HCEC 1CT (cell line): ENCODE results near the gene WNT10A.
"Not testable (repeated sequence)": the region's sequence is repeated elsewhere in the genome, so short reads cannot be mapped to it uniquely, and the experiment has no call there.

Experiments
- DNase-seq: peaks from one replicate; pipeline ENCODE4 v3.0.0-alpha.2; 2017

WNT10A gene

GRCh38 chr2:218880102-218880858 lies at the start of gene WNT10A:
TSS of gene WNT10A (plus strand) at chr2:218880852. CDS start at chr2:218880996, 144 bp downstream.
- no peak for DNase-seq

DNA sequence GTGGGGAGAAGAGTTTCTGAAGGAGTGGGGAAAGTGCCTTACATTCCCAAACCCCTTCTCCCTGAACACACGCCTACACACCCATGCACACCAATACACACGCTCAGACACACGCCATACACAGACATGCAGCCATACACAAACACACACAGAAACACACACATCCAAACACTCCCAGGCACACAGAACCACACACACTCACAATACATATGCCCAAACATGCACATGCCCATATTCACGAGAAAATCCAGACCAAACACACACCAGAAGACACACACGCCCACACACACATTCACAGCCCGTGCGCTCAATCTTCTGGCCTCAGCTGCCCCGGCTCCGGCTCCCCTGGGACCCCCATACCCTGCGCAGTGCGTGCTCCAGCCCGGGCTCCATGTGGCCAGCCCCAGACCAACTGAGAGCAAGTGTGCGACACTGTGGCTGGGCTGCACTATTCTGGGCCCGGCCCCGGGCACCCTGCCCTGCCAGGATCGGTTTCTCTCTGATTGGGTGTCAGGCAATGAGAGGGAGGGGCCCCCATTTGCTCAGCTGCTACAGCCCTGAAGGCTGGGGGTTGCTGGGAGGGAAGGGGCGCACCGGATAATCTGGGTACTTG lies 49.2 kb upstream of the WNT10A start, which contains the start of gene PRKAG3:
Gene PRKAG3 (minus strand): TSS at position 426 of the 613 bp plus-strand sequence.
- no peak for DNase-seq

- no peak for DNase-seq
Observed at GRCh38 chr2:218832081-218832480, 48.6 kb upstream of the WNT10A start.

GRCh38 chr2:218832520-218832919 lies 48.1 kb upstream of the WNT10A start:
- peak; percentile 58 for DNase-seq

DNA sequence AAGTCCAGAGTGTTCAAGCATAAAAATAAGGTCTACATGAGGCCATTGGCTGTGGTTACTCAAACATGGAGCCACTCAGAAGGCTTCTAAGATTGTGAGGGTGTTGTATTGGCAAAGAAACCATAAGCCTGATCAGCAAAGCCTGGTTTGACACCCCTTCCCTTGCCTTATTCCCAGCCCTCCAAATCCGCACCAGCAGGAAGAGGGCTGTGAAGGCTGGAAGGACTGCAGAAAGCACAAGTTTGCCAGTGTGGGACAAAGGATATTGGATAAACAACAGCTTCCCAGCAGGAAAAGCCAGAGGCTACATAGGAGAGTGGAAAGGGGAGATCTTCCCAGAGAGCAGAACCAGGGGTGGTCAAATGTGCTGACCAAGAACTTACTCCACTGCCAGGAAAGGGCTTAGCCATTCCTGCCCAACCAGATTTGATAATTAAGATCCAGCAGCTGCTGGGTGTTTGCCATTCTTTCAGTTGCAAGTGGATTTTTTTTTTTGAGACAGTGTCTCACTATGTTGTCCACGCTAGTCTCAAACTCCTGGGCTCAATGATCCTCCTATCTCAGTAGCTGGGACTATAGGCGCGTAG lies 47.5 kb upstream of the WNT10A start:
- DNase-seq, result no peak

DNA sequence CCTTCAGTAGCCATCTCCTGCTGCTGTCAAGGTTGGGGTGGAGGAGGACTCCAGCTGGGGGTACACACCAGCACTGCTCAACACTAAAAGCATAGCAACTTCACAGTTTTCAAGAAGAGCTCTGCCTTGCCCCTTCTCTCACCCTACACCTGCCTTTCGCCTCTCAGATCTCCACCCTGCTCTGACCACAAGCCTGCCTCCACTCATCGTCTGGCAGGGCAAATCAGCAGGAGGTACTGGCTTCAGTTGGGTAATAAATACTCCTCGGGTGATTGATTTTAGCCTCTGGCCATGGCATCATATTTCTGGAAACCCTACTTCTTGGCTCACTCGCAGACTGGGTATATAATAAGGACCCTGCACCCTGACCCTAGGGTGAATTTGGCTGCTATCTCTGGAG lies 46.0 kb upstream of the WNT10A start:
- no peak for DNase-seq

- DNase-seq, result no peak
Observed at GRCh38 chr2:218837495-218837894, 43.2 kb upstream of the WNT10A start.

DNA sequence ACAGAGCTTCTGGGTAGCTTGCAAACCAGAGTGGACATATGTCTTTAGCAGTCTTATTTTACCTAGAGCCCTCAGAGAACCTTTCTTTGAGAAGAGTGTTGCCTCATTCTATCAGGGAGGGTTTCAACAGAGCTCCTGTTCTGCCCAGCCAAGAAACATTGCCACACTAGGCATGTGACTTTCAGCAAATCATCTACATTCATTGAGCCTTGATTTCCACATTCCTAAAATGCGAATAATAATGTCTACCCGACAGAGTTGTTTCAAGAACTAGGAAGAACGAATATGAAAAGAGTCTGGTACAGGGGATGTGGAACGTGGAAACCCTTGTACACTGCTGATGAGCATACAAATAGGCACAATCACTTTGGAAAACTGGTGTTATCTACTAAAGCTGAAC lies 41.2 kb upstream of the WNT10A start:
- peak; percentile 71 for DNase-seq

GRCh38 chr2:218839888-218840287 lies 40.8 kb upstream of the WNT10A start:
- DNase-seq, result peak; percentile 14

GRCh38 chr2:218844334-218844733 lies 36.3 kb upstream of the WNT10A start:
- not testable (repeated sequence) for DNase-seq

- not testable (repeated sequence) for DNase-seq
Observed at GRCh38 chr2:218846963-218847362, 33.7 kb upstream of the WNT10A start.

DNA sequence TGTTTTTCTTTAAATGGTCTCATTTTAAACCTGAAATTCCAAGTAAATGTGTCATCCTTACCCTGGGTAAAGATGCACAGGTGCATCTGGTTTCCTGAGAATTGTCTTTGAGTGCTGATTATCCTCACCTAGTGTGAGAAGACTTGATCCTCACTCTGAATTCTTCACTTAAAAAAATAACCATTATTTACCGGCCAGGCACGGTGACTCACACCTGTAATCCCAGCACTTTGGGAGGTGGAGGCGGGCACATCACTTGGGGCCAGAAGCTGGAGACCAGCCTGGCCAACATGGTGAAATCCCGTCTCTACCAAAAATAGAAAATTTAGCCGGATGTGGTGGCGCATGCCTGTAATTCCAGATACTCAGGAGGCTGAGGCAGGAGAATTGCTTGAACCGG lies 30.9 kb upstream of the WNT10A start:
- no peak for DNase-seq

GRCh38 chr2:218850796-218851195 lies 29.9 kb upstream of the WNT10A start:
- no peak for DNase-seq

DNA sequence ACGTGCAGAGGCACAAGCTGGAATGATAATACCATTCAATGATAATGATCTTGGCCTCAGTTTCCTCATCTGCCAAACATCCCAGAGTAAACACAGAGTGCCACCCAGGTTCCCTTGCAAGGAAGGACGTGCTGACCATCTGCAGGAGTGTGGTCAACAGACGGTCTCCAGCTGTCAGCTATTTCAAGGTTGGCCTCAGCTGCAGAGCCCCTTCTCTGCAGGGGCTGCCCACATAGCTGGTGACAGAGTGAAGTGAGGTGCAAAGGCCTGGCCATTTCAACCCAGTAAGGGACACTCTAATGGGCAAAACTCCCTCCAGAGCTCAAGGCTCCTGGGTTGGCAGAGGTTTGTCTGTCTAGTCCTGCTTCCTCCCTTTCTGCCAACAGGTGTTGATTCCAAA lies 29.4 kb upstream of the WNT10A start:
- DNase-seq, result no peak

- peak; percentile 57 for DNase-seq
Observed at GRCh38 chr2:218852911-218853667, 27.6 kb upstream of the WNT10A start.

DNA sequence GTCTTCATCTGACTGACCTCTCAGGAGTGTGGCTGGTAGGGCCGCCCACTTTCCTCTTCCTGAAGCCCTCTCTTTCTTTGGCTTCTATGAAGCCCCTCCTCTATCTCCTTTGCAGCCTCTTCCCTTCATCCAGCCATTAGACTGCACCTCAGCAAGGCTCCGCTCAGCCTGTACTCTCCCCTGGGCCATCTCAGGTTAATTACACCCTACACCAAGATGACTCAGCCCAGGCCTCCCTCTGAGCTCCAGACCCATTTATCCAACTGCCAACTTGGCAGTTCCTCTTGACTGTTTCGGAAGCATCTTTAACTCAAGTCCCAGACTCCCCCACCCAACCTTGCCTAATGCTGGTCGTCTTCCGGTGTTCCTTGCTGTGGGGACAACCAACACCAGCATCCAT lies 26.9 kb upstream of the WNT10A start:
- DNase-seq, result peak; percentile 13

DNA sequence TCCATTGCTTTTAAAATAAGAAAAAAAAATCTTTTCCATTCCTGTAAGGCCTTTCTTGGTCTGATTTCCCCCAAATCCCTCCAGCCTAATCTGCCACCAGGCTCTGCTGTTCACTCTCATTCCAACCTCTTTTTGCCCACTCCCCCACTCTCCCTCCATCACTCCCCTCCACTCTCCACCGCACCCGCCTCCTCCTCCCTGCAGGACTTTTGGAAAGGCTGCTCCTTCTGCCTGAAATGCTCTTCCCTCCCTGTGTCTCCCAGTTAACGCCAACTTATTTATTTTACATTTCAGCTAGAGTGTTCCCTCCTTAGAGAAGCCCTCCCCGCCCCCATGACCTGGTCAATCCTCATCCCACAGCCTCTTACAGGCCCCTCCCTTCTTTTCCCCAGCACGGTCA lies 25.8 kb upstream of the WNT10A start:
- DNase-seq, result no peak

DNA sequence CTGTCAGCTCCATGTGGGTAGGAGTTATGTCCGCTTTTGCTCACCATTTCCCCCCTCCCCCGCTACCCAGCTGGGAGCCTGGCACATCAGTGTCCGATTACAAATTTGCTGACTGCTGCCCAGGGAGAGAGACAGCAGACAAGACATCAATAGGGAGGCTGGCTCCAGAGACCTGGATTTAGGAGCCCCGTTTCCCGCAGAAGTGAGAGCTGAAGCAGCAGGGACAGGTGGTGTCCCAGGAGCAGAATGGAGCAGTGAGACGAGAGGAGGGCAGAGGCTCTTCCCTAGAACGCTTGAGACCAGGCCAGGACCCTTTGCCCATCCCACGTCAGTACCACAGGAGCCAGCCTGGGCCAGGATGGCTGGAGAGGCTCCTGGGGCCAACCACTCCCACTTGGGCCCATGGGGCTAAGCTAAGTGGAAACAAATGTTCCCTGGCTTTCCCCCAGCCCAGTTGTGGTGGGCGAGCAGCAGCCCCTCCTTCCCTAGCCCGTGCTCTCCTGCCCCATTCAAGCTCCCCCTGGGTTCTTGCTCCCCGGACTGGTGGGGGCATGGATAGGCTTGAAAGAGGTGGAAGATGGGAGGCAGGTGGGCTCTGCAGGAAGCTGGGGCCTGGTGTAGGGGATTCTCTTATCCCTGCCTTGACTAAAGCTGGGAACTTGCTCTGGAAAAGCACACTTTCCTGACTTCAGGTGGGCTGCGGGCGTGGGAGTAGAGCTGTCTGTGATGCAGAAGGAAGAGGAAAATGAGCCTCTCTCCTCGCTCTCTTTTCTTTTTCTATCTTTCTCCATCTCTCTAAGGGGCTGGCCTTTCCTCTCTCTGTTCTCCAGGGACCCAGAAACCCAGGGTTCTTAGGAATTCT lies 25.1 kb upstream of the WNT10A start:
- no peak for DNase-seq

DNA sequence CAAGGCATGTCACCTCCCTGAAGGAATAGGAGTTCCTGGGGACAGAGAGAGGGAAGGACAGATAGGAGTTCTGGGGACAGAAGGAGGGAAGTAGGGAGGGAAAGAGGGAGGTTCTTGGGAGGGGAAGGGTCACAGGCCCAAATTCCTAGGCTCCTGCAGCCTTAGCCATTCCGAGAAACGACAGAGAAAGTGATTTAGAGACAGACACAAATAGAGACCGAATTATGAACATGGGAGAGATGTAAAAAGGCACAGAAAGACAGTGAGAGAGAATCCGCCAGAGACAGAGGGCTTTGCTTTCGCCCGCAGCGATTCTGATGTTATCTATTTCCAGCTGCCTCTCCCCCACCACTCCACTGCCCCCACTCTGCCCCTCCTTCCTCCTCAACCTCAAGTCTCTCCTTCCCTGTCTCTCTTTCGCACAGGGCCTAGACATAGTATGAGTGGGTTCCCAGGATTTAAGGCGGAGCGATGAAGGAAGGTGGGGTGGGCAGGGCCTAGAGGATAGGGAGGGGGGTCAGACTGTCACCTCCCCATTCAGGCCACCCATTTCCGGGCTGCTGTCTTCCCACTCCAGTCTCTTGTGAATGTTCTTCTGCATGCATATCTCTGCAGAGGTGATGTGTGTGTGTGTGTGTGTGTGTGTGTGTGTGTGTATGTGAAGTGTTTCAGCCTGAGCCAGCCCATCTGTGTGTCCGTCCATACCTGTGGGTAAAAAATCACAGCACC lies 24.3 kb upstream of the WNT10A start:
- DNase-seq, result no peak

GRCh38 chr2:218856896-218857243 lies 23.8 kb upstream of the WNT10A start:
- no peak for DNase-seq

GRCh38 chr2:218857371-218858137 lies 23.1 kb upstream of the WNT10A start:
- DNase-seq, result no peak
